Stimulated activated CD8-positive, alpha-beta memory T cell treated with anti-CD3 and anti-CD28 coated beads, Interleukin-7, amount 100 ng/mL, for 4 hours (primary cell): ENCODE results near the gene ASTN1.
"Not testable (repeated sequence)": the region's sequence is repeated elsewhere in the genome, so short reads cannot be mapped to it uniquely, and the experiment has no call there.

Source experiments
- DNase-seq, 2 donors: peaks; one replicate each; pipeline ENCODE4 v3.0.0-alpha.2; 2020; ENCODE audit warnings: low read depth in 2 of 2

Gene ASTN1

GRCh38 chr1:177106614-177107365 is 57.7 kb downstream of the ASTN1 start:
- no peak for DNase-seq

- DNase-seq: no peak
Observed at GRCh38 chr1:177106196-177106595, 58.3 kb downstream of the ASTN1 start.

- no peak for DNase-seq
Observed at GRCh38 chr1:177103005-177103852, 61.3 kb downstream of the ASTN1 start.

- no peak for DNase-seq
Observed at GRCh38 chr1:177092001-177092400, 72.5 kb downstream of the ASTN1 start.

- no peak for DNase-seq
Observed at GRCh38 chr1:177091040-177091439, 73.5 kb downstream of the ASTN1 start.

- DNase-seq: no peak
Observed at GRCh38 chr1:177088966-177089365, 75.5 kb downstream of the ASTN1 start.

- DNase-seq: no peak
Observed at GRCh38 chr1:177082855-177083693, 81.4 kb downstream of the ASTN1 start.

- no peak for DNase-seq
Observed at GRCh38 chr1:177080564-177080963, 83.9 kb downstream of the ASTN1 start.

GRCh38 chr1:177077734-177078499 is 86.6 kb downstream of the ASTN1 start:
- no peak for DNase-seq

GRCh38 chr1:177077006-177077405 is 87.5 kb downstream of the ASTN1 start:
- DNase-seq: no peak

- DNase-seq: not testable (repeated sequence)
Observed at GRCh38 chr1:177074811-177075210, 89.7 kb downstream of the ASTN1 start.

- no peak for DNase-seq
Observed at GRCh38 chr1:177069490-177069889, 95.0 kb downstream of the ASTN1 start.

GRCh38 chr1:177067752-177068410 is 96.6 kb downstream of the ASTN1 start:
- DNase-seq: no peak

- DNase-seq: no peak
Observed at GRCh38 chr1:177065430-177065829, 99.1 kb downstream of the ASTN1 start.

GRCh38 chr1:177063648-177064047 is 100.9 kb downstream of the ASTN1 start:
- DNase-seq: no peak

GRCh38 chr1:177054542-177054941 is 110.0 kb downstream of the ASTN1 start:
- no peak for DNase-seq

GRCh38 chr1:177053648-177054047 is 110.9 kb downstream of the ASTN1 start:
- no peak for DNase-seq

GRCh38 chr1:177048314-177049069 is 116.0 kb downstream of the ASTN1 start:
- DNase-seq: no peak

- no peak for DNase-seq
Observed at GRCh38 chr1:177045151-177045550, 119.4 kb downstream of the ASTN1 start.

GRCh38 chr1:177044390-177044789 is 120.1 kb downstream of the ASTN1 start:
- no peak for DNase-seq
